Skeletal muscle tissue (tissue), 4 donors: Measurements from ENCODE around the gene TMEM218. TPM values are rescaled to one million over a fixed set of nuclear protein-coding genes. Genes with fewer than 3 reads are reported as not detected.

Source experiments
- H3K27ac ChIP-seq: one replicate; pipeline ENCODE4 v1.7.0; 2013; ENCODE audit warnings: mild to moderate bottlenecking, low read depth, low read length, inconsistent platforms
- H3K27me3 ChIP-seq, 3 donors: one replicate each; pipeline ENCODE4 v1.7.0; 2013; ENCODE audit warnings: low read length in 3 of 3; ENCODE audit not compliant: control insufficient read depth in 3 of 3, insufficient read depth in 3 of 3
- H3K36me3 ChIP-seq, 3 donors: one replicate each; pipeline ENCODE4 v1.7.0; 2013; ENCODE audit warnings: low read length in 3 of 3; ENCODE audit not compliant: control insufficient read depth in 3 of 3, insufficient read depth in 3 of 3
- H3K4me1 ChIP-seq, 3 donors: one replicate each; pipeline ENCODE4 v1.7.0; 2013; ENCODE audit warnings: low read length in 3 of 3, mild to moderate bottlenecking in 3 of 3; ENCODE audit not compliant: control insufficient read depth in 3 of 3, insufficient read depth in 3 of 3
- H3K4me3 ChIP-seq, 3 donors: one replicate each; pipeline ENCODE4 v1.7.0; 2013; ENCODE audit warnings: low read length in 3 of 3
- H3K9ac ChIP-seq, 3 donors: one replicate each; pipeline ENCODE4 v1.7.0; 2013; ENCODE audit warnings: low read length in 3 of 3, mild to moderate bottlenecking in 3 of 3, moderate library complexity in 2 of 3, low read depth in 1 of 3
- H3K9me3 ChIP-seq, 3 donors: one replicate each; pipeline ENCODE4 v1.7.0; 2013; ENCODE audit warnings: low read length in 3 of 3; ENCODE audit not compliant: control insufficient read depth in 3 of 3
- total RNA-seq: library from RNA; depleted of rRNA; stranded (reverse); fragments of >200 nt; gene quantifications from one replicate; pipeline ENCODE4 v1.2.3, GENCODE V29; 2014
- donor health status: Osteomylitis.

The TMEM218 gene
- total RNA-seq, result 37.1 TPM

DNA sequence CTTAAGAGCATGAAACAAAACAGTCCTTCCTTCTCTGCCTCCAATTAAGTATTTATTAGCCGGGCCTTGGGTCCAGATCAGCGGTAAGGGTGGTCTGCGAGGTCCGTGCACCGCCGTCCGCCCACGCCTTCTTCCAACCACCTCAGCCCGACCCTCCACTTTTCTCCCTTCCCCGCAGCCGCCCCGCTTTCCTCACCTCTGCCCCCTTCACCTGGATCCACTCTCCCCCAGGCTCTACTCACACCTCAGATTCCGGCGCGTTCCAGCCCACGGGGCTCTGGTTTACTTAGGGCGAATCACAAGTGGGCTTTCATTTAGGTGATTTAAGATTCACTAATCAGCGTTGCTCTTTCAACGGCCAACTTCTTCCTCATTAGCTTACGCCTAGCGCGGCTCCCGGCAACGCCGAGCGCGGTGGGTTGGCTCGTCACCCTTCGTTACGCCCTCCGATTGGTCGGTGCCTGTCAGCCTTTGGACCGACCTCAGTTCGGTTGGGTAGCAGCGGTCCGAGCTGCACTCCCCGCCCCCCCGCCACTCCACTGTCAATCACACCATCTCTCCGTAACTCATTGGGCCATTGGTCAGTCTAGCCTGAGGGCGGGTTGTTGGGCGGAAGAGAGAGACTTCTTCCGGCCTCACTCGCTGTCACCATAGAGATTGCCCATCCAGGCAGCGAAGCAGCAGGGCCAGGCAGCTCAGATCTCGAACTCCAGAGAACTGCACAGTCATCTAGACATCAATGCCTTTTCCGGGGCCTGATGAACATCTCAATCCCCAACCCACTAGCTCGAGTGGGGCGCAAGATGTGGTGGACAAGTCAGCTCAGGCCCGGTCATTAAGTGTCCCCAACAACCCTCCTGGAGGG, at the start of gene TMEM218:
TMEM218 (minus strand) TSS at position 284 of the 865 bp plus-strand sequence. CDS start 9,385 bp downstream, outside the sequence.
- Histone ChIP-seq H3K9me3 (no peaks in the 10 kb centered on the region), H3K36me3 (no peaks in the 10 kb centered on the region), H3K27ac (peak within 1 kb of the TSS; percentile 81), H3K4me1 (peaks cover 8 to 12% (median 11%) of the 10 kb centered on the region in 3 donors), H3K4me3 (peak within 1 kb of the TSS; percentile 92 to 93 (median 92)), H3K27me3 (no peaks in the 10 kb centered on the region), H3K9ac (peak within 1 kb of the TSS; percentile 87 to 91 (median 88))

DNA sequence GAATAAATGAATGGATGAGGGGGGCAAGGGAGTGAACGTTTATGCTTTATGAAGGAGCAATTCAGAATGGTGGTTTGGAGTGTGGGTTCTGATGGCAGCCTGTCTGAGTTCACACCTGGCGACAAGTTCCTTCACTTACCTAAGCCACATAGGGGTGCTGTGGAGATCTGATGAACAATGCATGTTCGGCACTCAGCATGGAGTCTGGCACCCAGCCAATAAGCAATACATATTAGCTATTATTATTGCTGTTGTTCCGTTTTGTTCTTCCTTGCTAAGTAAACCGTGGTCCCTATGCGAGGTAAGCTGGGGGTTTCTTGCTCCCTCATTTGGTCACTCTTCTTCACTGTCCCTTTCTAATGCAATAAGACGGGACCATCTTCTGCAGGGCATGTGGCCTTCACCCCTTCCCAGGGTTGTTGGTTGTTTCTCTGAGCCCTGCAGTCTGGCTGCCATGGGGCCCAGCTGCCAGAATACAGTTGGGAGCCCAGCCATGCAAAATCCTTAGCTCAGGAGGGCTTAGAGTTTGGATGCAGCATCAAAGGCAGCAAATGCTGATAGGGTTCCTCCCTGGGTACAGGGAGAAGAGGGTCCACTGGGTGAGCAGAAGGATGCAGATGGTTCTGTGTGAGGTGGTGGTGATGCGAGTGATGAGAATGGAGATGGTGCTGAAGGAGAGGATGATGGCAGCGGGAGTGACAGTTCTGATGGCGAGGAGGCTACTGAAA, 46.7 kb upstream of the TMEM218 start:
- no peaks in the 10 kb centered on the region for H3K36me3 ChIP-seq
- H3K27ac ChIP-seq, result no peak overlapping the region
- H3K27me3 ChIP-seq, result peaks cover 0 to 6% (median 0%) of the 10 kb centered on the region in 3 donors
- no peak overlapping the region for H3K4me3 ChIP-seq
- H3K9me3 ChIP-seq, result no peaks in the 10 kb centered on the region
- H3K9ac ChIP-seq, result no peak overlapping the region
- no peaks in the 10 kb centered on the region for H3K4me1 ChIP-seq

DNA sequence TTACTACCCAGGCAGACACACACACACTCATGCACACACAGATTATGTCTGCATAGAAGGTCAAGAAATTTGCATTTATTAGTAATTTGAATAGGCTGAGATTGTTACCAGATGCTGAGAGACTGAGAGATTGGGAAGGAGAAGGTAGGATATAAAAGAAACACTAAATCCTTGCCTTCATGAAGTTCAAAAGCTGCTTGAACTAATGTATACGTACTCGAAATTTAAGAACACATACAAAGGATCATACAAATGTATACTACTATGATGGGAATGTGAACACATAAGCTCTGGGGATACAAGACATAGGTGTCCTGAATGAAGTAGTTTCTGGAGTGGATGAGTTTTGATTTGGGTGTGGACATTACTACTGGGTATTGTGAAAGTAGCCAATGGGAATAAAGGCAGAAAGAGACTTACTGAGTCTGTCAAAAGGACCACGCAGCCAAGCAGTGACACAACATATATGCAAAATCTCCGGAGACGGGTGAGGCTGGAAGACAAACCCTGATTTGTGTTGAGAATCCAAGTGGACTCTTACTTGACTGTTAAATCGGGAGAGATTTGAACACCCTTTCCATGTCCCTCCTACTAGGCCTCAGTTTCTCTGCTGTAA, 45.8 kb upstream of the TMEM218 start:
- Histone ChIP-seq H3K4me1 (no peaks in the 10 kb centered on the region), H3K9me3 (no peaks in the 10 kb centered on the region), H3K27ac (no peak overlapping the region), H3K4me3 (no peak overlapping the region), H3K9ac (no peak overlapping the region), H3K27me3 (peaks cover 0 to 6% (median 0%) of the 10 kb centered on the region in 3 donors), H3K36me3 (no peaks in the 10 kb centered on the region)

GRCh38 chr11:125156346-125157117, 45.1 kb upstream of the TMEM218 start:
- H3K9ac ChIP-seq, result no peak overlapping the region
- no peak overlapping the region for H3K4me3 ChIP-seq
- no peaks in the 10 kb centered on the region for H3K4me1 ChIP-seq
- no peak overlapping the region for H3K27ac ChIP-seq
- peaks cover 0 to 6% (median 0%) of the 10 kb centered on the region in 3 donors for H3K27me3 ChIP-seq
- no peaks in the 10 kb centered on the region for H3K36me3 ChIP-seq
- H3K9me3 ChIP-seq, result no peaks in the 10 kb centered on the region

DNA sequence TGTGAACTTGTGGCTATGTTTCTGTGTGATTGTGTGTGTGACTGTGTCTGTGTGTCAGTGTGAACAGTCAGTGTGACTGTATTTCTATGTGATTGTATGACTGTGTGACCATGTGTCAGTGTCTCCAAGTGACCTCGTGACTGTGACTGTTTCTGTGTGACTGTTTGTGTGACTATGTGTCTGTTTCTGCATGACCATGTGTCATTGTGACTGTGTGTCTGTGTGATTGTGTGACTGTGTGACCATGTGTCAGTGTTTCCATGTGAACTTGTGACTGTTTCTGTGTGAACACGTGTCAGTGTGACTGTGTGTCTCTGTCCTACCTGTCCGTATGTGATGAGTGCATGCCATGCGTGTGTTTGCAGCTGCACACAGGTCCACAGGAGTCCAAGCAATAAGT, 44.3 kb upstream of the TMEM218 start:
- Histone ChIP-seq H3K27me3 (peaks cover 0 to 6% (median 0%) of the 10 kb centered on the region in 3 donors), H3K9me3 (no peaks in the 10 kb centered on the region), H3K9ac (no peak overlapping the region), H3K4me1 (no peaks in the 10 kb centered on the region), H3K36me3 (no peaks in the 10 kb centered on the region), H3K4me3 (no peak overlapping the region), H3K27ac (no peak overlapping the region)

DNA sequence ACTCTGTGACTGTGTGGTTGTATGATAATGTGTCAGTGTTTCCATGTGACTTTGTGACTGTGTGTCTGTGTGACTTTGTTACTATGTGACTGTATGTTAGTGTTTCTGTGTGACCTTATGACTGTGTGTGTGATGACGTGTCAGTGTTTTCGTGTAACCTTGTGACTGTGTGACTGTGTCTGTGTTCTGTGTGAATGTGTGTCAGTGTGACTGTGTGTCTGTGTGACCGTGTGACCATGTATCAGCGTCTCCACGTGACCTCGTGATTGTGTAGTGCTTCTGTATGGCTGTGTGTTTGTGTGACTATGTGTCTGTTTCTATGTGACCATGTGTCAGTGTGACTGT, 43.6 kb upstream of the TMEM218 start:
- no peaks in the 10 kb centered on the region for H3K4me1 ChIP-seq
- no peak overlapping the region for H3K4me3 ChIP-seq
- H3K36me3 ChIP-seq, result no peaks in the 10 kb centered on the region
- H3K27me3 ChIP-seq, result peaks cover 0 to 6% (median 0%) of the 10 kb centered on the region in 3 donors
- no peak overlapping the region for H3K9ac ChIP-seq
- H3K27ac ChIP-seq, result no peak overlapping the region
- H3K9me3 ChIP-seq, result no peaks in the 10 kb centered on the region

DNA sequence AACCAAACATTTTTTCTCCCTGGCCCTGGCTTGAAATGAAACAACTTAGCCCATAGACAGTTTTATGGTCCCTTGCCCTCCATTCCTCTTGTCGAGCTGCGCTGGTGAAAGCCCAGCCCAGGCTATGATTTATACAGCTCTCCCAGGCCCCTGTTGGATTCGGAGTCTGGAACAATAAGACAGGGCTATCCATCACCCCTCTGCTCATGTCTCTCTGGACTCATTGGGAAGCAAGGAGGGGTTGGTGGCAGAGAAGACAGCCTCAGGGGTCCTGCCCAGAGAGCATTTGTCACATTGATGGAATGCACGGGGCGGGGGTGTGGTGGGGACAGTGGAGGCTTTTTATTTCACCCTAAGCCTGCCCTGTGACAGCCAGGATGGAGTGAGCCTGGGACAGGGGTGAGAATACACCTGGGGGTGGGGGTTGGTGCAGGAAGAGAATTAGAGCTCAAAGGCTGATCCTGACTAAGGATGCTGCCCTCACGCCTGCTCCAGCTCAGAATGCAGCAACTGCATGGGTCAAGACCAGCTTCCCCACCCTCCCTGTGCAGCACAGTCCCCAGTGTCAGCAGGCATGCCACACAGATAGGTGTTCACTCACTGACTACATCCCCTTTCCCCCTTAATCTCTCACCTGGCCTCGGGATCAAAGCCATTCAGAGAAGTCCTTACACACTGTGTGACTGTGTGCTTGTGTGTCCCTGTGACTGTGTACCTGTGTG, 43.1 kb upstream of the TMEM218 start:
- Histone ChIP-seq H3K27me3 (peaks cover 0 to 6% (median 0%) of the 10 kb centered on the region in 3 donors), H3K27ac (no peak overlapping the region), H3K36me3 (no peaks in the 10 kb centered on the region), H3K4me3 (no peak overlapping the region), H3K9me3 (no peaks in the 10 kb centered on the region), H3K9ac (no peak overlapping the region), H3K4me1 (no peaks in the 10 kb centered on the region)

- Histone ChIP-seq H3K27ac (no peak overlapping the region), H3K27me3 (peaks cover 0 to 6% (median 0%) of the 10 kb centered on the region in 3 donors), H3K9me3 (no peaks in the 10 kb centered on the region), H3K36me3 (no peaks in the 10 kb centered on the region), H3K4me3 (no peak overlapping the region), H3K9ac (no peak overlapping the region), H3K4me1 (no peaks in the 10 kb centered on the region)
Observed at GRCh38 chr11:125153837-125154236, 42.4 kb upstream of the TMEM218 start.

GRCh38 chr11:125148743-125149142, 37.3 kb upstream of the TMEM218 start:
- H3K36me3 ChIP-seq, result no peaks in the 10 kb centered on the region
- no peak overlapping the region for H3K9ac ChIP-seq
- H3K9me3 ChIP-seq, result no peaks in the 10 kb centered on the region
- no peak overlapping the region for H3K4me3 ChIP-seq
- H3K27ac ChIP-seq, result no peak overlapping the region
- peaks cover 0 to 11% (median 8%) of the 10 kb centered on the region in 3 donors for H3K4me1 ChIP-seq
- H3K27me3 ChIP-seq, result peaks cover 0 to 8% (median 0%) of the 10 kb centered on the region in 3 donors
